K562 (cell line): ENCODE results near the gene ARHGAP22. TPM values are rescaled to one million over a fixed set of nuclear protein-coding genes. Genes with fewer than 3 reads are reported as not detected.

Experiments
- BRCA1 ChIP-seq, 2 experiments: fragments of 450-650 bp in 1 of 2; sonication (generic) in 1 of 2; formaldehyde crosslinking in 1 of 2; IDR thresholded peaks; 2 replicates each; pipeline versions ENCODE4 v1.5.0 to v1.6.1; 2017 to 2020; ENCODE audit warnings: mild to moderate bottlenecking in 1 of 2, missing genetic modification reagents in 1 of 2
- DPF2 ChIP-seq: fragments of 450-650 bp; IDR thresholded peaks from 2 replicates; pipeline ENCODE4 v1.6.1; 2016
- ETS1 ChIP-seq: conservative IDR thresholded peaks from 2 replicates; pipeline ENCODE4 v1.6.1; 2011; ENCODE audit warnings: low read depth, mild to moderate bottlenecking, low read length; ENCODE audit not compliant: control insufficient read depth
- EZH2 ChIP-seq: IDR thresholded peaks from 2 replicates; pipeline ENCODE4 v1.6.1; 2012; ENCODE audit warnings: low read depth, mild to moderate bottlenecking, inconsistent platforms, low read length, borderline replicate concordance
- FOSL1 ChIP-seq: fragments of 200-800 bp; sonication (Bioruptor generic); conservative IDR thresholded peaks from 2 replicates; pipeline ENCODE4 v1.6.1; 2016; ENCODE audit warnings: missing genetic modification characterization, missing compliant biosample characterization
- KDM4B ChIP-seq, 2 experiments: fragments of 450-650 bp in 1 of 2; sonication (generic) in 1 of 2; IDR thresholded peaks; 2 replicates each; pipeline ENCODE4 v1.6.1; 2016 to 2017; ENCODE audit warnings: borderline replicate concordance in 2 of 2, antibody characterized with exemption in 1 of 2, low read depth in 1 of 2, mild to moderate bottlenecking in 1 of 2
- MAFF ChIP-seq: IDR thresholded peaks from 2 replicates; pipeline ENCODE4 v1.6.1; 2012; ENCODE audit warnings: low read length, improper control_type of control experiment
- NFIC ChIP-seq: fragments of 450-650 bp; IDR thresholded peaks from 2 replicates; pipeline ENCODE4 v1.6.1; 2017; ENCODE audit warnings: mild to moderate bottlenecking, inconsistent platforms
- PHB ChIP-seq: fragments of 250-450 bp; sonication (Bioruptor Pico); IDR thresholded peaks from 2 replicates; pipeline ENCODE4 v1.5.0; 2021
- SETDB1 ChIP-seq: IDR thresholded peaks from one replicate; pipeline ENCODE4 v1.6.1; 2012; ENCODE audit warnings: low read length, control low read depth, inconsistent platforms
- SMAD1 ChIP-seq: fragments of 150-350 bp; IDR thresholded peaks from 2 replicates; pipeline ENCODE4 v1.6.1; 2014; ENCODE audit warnings: low read length, low read depth; ENCODE audit not compliant: partially characterized antibody
- SNAPC5 ChIP-seq: fragments of 250-450 bp; sonication (Bioruptor Pico); IDR thresholded peaks from 2 replicates; pipeline ENCODE4 v1.8.0; 2021; ENCODE audit warnings: moderate library complexity, mild to moderate bottlenecking, inconsistent platforms
- SPI1 ChIP-seq: IDR thresholded peaks from 2 replicates; pipeline ENCODE4 v1.6.1; 2011; ENCODE audit warnings: low read depth, low read length, control low read depth, borderline replicate concordance
- STAT5B ChIP-seq: fragments of 250-450 bp; sonication (Bioruptor Pico); IDR thresholded peaks from 2 replicates; pipeline ENCODE4 v1.8.0; 2021; ENCODE audit warnings: mild to moderate bottlenecking, inconsistent platforms
- TCF3 ChIP-seq: sonication (generic); formaldehyde crosslinking; IDR thresholded peaks from 2 replicates; pipeline ENCODE4 v1.4.0; 2020; ENCODE audit warnings: mild to moderate bottlenecking, missing genetic modification reagents
- TRIM24 ChIP-seq, 2 experiments: fragments of 450-650 bp; IDR thresholded peaks; 2 replicates each; pipeline ENCODE4 v1.6.1; 2016
- ZKSCAN3 ChIP-seq: fragments of 250-450 bp; sonication (Bioruptor Pico); IDR thresholded peaks from 2 replicates; pipeline ENCODE4 v1.4.0; 2020
- ZKSCAN8 ChIP-seq: fragments of 200-800 bp; sonication (Bioruptor generic); IDR thresholded peaks from 2 replicates; pipeline ENCODE4 v1.6.1; 2016; ENCODE audit warnings: missing genetic modification characterization, missing compliant biosample characterization
- ZNF143 ChIP-seq: sonication (generic); formaldehyde crosslinking; IDR thresholded peaks from 2 replicates; pipeline ENCODE4 v1.9.0; 2022; ENCODE audit warnings: mild to moderate bottlenecking, missing genetic modification reagents
- ZNF282 ChIP-seq: sonication (generic); formaldehyde crosslinking; IDR thresholded peaks from 2 replicates; pipeline ENCODE4 v1.8.1; 2023; ENCODE audit warnings: missing genetic modification reagents
- ZNF316 ChIP-seq: fragments of 450-650 bp; IDR thresholded peaks from 2 replicates; pipeline ENCODE4 v1.6.1; 2016
- ZNF717 ChIP-seq: fragments of 250-450 bp; sonication (Bioruptor Pico); IDR thresholded peaks from 2 replicates; pipeline ENCODE4 v1.5.0; 2021
- polyA plus RNA-seq, 8 experiments: library from polyadenylated mRNA; depleted of rRNA in 4 of 8; stranded (reverse) in 5 of 8; unstranded in 3 of 8; fragments of >200 nt; fragmentation: Nextera tagmentation in 2 of 8; fragmentation: Illumina TruSeq in 1 of 8; extraction: Ambion mirVana in 2 of 8; extraction: Trizol in 1 of 8; gene quantifications; 2 replicates each; pipeline versions ENCODE4 v1.2.1 to v1.2.3, GENCODE V29; 2011 to 2014; ENCODE audit warnings: inconsistent platforms in 1 of 8, missing spikeins in 1 of 8
- total RNA-seq, 7 experiments: library from RNA; depleted of rRNA in 6 of 7; stranded (reverse); fragments of >200 nt in 6 of 7; fragmentation: Illumina TruSeq in 2 of 7; extraction: Trizol in 2 of 7; gene quantifications; 2 replicates each; pipeline versions ENCODE4 v1.2.1 to v1.2.3, GENCODE V29; 2011 to 2021; ENCODE audit warnings: low replicate concordance in 1 of 7
- TF ChIP-seq, protein P1 (sequence below), 2 experiments: fragments of 450-650 bp in 1 of 2; sonication (generic) in 1 of 2; formaldehyde crosslinking in 1 of 2; IDR thresholded peaks in 1 of 2; conservative IDR thresholded peaks in 1 of 2; 2 replicates each; pipeline versions ENCODE4 v1.6.1 to v1.8.1; 2016 to 2023; ENCODE audit warnings: mild to moderate bottlenecking in 2 of 2, moderate library complexity in 2 of 2, inconsistent platforms in 1 of 2, missing genetic modification reagents in 1 of 2
- TF ChIP-seq, protein P2 (sequence below): fragments of 250-450 bp; sonication (Bioruptor Pico); IDR thresholded peaks from 2 replicates; pipeline ENCODE4 v1.8.0; 2022; ENCODE audit warnings: inconsistent platforms, mild to moderate bottlenecking, moderate library complexity, borderline replicate concordance

ARHGAP22 gene
- total and polyA plus RNA-seq, 9 of the 15 experiments (the other 6 are each of a cell fraction or from before 2014, with no cell fraction given) = 1.3 to 28.1 (median 12.7) TPM

GRCh38 chr10:48470893-48471805 lies 133.7 kb downstream of the ARHGAP22 start (continued):
- TF ChIP-seq ZNF717 (CRISPR knock-in tag) (0 out of 2 replicates have a peak, but pooled peaks have one; percentile 48), FOSL1 (tag) (peak; percentile 62), SMAD1 (no peak), ZNF282 (CRISPR knock-in tag) (no peak), SETDB1 (no peak), STAT5B (CRISPR knock-in tag) (no peak), SNAPC5 (CRISPR knock-in tag) (no peak), EZH2 (no peak), ZNF316 (peak; percentile 34; the same call in 1 of the 2 replicates), TCF3 (no peak), DPF2 (no peak), ZNF143 (no peak), BRCA1 (IDR thresholded peaks at IDR 0.05) (no peak), BRCA1 (CRISPR knock-in tag; IDR thresholded peaks at IDR 0.05) (no peak), ETS1 (no peak), ZKSCAN8 (CRISPR knock-in tag) (no peak; the same call in 1 of the 2 replicates), KDM4B (IDR thresholded peaks at IDR 0.05; ENCODE audit: borderline replicate concordance in 2 of 2, low read depth in 1 of 2) (no peak), TRIM24 (IDR thresholded peaks at IDR 0.05) (no peak), MAFF (no peak), ZKSCAN3 (CRISPR knock-in tag) (no peak), PHB (CRISPR knock-in tag) (no peak), SPI1 (no peak), NFIC (no peak)
- TF ChIP-seq, protein P1, sequence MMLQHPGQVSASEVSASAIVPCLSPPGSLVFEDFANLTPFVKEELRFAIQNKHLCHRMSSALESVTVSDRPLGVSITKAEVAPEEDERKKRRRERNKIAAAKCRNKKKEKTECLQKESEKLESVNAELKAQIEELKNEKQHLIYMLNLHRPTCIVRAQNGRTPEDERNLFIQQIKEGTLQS (IDR thresholded peaks at IDR 0.05) = peak; percentile 51
- TF ChIP-seq, protein P1 (CRISPR knock-in tag; conservative IDR thresholded peaks at IDR 0.05) = no peak
- TF ChIP-seq, protein P2, sequence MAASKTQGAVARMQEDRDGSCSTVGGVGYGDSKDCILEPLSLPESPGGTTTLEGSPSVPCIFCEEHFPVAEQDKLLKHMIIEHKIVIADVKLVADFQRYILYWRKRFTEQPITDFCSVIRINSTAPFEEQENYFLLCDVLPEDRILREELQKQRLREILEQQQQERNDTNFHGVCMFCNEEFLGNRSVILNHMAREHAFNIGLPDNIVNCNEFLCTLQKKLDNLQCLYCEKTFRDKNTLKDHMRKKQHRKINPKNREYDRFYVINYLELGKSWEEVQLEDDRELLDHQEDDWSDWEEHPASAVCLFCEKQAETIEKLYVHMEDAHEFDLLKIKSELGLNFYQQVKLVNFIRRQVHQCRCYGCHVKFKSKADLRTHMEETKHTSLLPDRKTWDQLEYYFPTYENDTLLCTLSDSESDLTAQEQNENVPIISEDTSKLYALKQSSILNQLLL (CRISPR knock-in tag) = no peak
